ENCODE results near the gene CACNA1I. TPM values are rescaled to one million over a fixed set of nuclear protein-coding genes. Genes with fewer than 3 reads are reported as not detected.

Gene CACNA1I
- total and polyA plus RNA-seq, 7 experiments from 2014 or later: 0.40 to 51.2 (median 22.0) TPM

DNA sequence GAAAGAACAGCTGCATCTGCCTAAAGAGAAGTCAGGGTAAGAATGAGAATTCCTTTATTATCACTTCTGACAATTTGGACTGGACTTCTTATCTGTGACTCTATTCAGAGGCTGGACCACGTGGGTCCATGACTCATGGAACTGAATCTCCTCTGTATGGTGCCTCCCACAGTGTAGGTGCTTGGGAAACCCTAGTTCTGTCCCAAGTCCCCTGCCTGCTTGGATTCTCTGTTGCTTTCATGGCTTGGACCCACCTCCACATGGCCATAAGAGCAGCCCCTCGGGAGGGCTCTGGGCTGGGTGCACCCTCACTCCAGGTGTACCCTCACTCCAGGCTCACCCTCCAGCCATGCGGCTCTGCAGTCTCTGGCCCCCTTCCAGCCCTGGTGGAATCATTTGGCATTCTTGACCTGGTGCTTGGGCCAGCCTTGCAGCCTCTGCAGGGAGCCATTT, 153.4 kb downstream of the CACNA1I start:
- no peaks in the 10 kb centered on the region for H3K4me1 ChIP-seq (ENCODE audit: control insufficient read depth in 2 of 2, insufficient read depth in 2 of 2, low read length in 2 of 2)
- H3K4me3 Mint-ChIP-seq: no peak overlapping the region
- ATAC-seq (no peak), DNase-seq (no peak)
- H3K27me3 Mint-ChIP-seq: peaks cover 0 to 17% (median 0%) of the 10 kb centered on the region in 5 donors
- no peaks in the 10 kb centered on the region for H3K27me3 ChIP-seq (ENCODE audit: control insufficient read depth in 2 of 2, insufficient read depth in 2 of 2, low read length in 2 of 2)
- H3K36me3 ChIP-seq (ENCODE audit: control insufficient read depth in 2 of 3, insufficient read depth in 3 of 3, low read length in 3 of 3): no peaks in the 10 kb centered on the region
- no peak overlapping the region for H3K27ac Mint-ChIP-seq
- ChIA-PET POLR2A (interaction anchor here (0.7 kb wide), 1 partner anchor 716 kb away, joined by 3 read pairs; no protein-coding TSS in a partner anchor), CTCF (no interaction called here)
- H3K4me3 ChIP-seq (ENCODE audit: low read length): no peak overlapping the region
- peaks cover 0 to 11% (median 0%) of the 10 kb centered on the region in 7 donors for H3K4me1 Mint-ChIP-seq
- peaks cover 0 to 7% (median 0%) of the 10 kb centered on the region in 11 donors for H3K9me3 Mint-ChIP-seq
- intact Hi-C loops (cut with micrococcal nuclease): no loop called here
- no peaks in the 10 kb centered on the region for H3K9me3 ChIP-seq (ENCODE audit: control insufficient read depth in 2 of 3, low read length in 3 of 3)
- H3K36me3 Mint-ChIP-seq: no peaks in the 10 kb centered on the region
- no peak overlapping the region for H3K27ac ChIP-seq (ENCODE audit: low read depth, low read length)

GRCh38 chr22:39724390-39724789, 153.8 kb downstream of the CACNA1I start:
- intact Hi-C loops (cut with micrococcal nuclease): no loop called here
- Histone ChIP-seq H3K4me1 (ENCODE audit: control insufficient read depth in 2 of 2, insufficient read depth in 2 of 2, low read length in 2 of 2) (no peaks in the 10 kb centered on the region), H3K9me3 (ENCODE audit: control insufficient read depth in 2 of 3, low read length in 3 of 3) (no peaks in the 10 kb centered on the region), H3K4me3 (ENCODE audit: low read length) (no peak overlapping the region), H3K27ac (ENCODE audit: low read depth, low read length) (no peak overlapping the region), H3K36me3 (ENCODE audit: control insufficient read depth in 2 of 3, insufficient read depth in 3 of 3, low read length in 3 of 3) (no peaks in the 10 kb centered on the region), H3K27me3 (ENCODE audit: control insufficient read depth in 2 of 2, insufficient read depth in 2 of 2, low read length in 2 of 2) (no peaks in the 10 kb centered on the region)
- no peak for DNase-seq
- ChIA-PET POLR2A (no interaction called here), CTCF (no interaction called here)
- H3K27ac Mint-ChIP-seq: no peak overlapping the region
- peaks cover 0 to 8% (median 0%) of the 10 kb centered on the region in 7 donors for H3K4me1 Mint-ChIP-seq
- no peak overlapping the region for H3K4me3 Mint-ChIP-seq
- peaks cover 0 to 7% (median 0%) of the 10 kb centered on the region in 11 donors for H3K9me3 Mint-ChIP-seq
- peaks cover 0 to 17% (median 0%) of the 10 kb centered on the region in 5 donors for H3K27me3 Mint-ChIP-seq
- ATAC-seq: no peak
- H3K36me3 Mint-ChIP-seq: no peaks in the 10 kb centered on the region

DNA sequence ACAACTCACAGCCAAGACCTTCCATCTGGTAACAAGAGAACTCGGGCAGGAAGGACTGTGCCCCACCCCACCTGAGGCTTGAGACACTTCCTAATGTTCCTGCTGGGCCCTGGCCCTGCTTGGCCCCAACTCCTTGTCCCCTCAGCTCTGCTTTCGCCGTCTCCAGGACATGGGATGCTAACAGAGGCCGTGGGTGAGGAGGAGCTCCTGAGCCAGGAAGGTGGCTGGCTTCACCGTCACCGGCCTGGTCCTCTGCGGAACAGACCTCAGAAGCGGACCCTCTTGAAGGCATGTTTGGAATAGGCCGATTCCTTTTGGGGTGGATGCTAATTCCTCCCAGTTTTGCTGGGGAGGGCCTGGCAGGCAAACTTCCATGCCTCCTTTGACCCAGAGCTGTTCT, 154.3 kb downstream of the CACNA1I start:
- H3K27me3 Mint-ChIP-seq: peaks cover 0 to 17% (median 0%) of the 10 kb centered on the region in 5 donors
- H3K9me3 ChIP-seq (ENCODE audit: control insufficient read depth in 2 of 3, low read length in 3 of 3): no peaks in the 10 kb centered on the region
- no peak overlapping the region for H3K4me3 Mint-ChIP-seq
- H3K4me1 ChIP-seq (ENCODE audit: control insufficient read depth in 2 of 2, insufficient read depth in 2 of 2, low read length in 2 of 2): no peaks in the 10 kb centered on the region
- peaks cover 0 to 7% (median 0%) of the 10 kb centered on the region in 11 donors for H3K9me3 Mint-ChIP-seq
- H3K36me3 ChIP-seq (ENCODE audit: control insufficient read depth in 2 of 3, insufficient read depth in 3 of 3, low read length in 3 of 3): no peaks in the 10 kb centered on the region
- POLR2A ChIA-PET: no interaction called here
- no peaks in the 10 kb centered on the region for H3K27me3 ChIP-seq (ENCODE audit: control insufficient read depth in 2 of 2, insufficient read depth in 2 of 2, low read length in 2 of 2)
- no peak overlapping the region for H3K4me3 ChIP-seq (ENCODE audit: low read length)
- peaks cover 0 to 8% (median 0%) of the 10 kb centered on the region in 7 donors for H3K4me1 Mint-ChIP-seq
- DNase-seq: no peak
- H3K27ac ChIP-seq (ENCODE audit: low read depth, low read length): no peak overlapping the region
- intact Hi-C loops (cut with micrococcal nuclease): no loop called here
- no peaks in the 10 kb centered on the region for H3K36me3 Mint-ChIP-seq
- no peak for ATAC-seq
- no peak overlapping the region for H3K27ac Mint-ChIP-seq
- CTCF ChIA-PET: no interaction called here

GRCh38 chr22:39725351-39726035, 154.9 kb downstream of the CACNA1I start:
- Histone ChIP-seq H3K4me1 (ENCODE audit: control insufficient read depth in 2 of 2, insufficient read depth in 2 of 2, low read length in 2 of 2) (no peaks in the 10 kb centered on the region), H3K27ac (ENCODE audit: low read depth, low read length) (no peak overlapping the region), H3K4me3 (ENCODE audit: low read length) (no peak overlapping the region), H3K36me3 (ENCODE audit: control insufficient read depth in 2 of 3, insufficient read depth in 3 of 3, low read length in 3 of 3) (no peaks in the 10 kb centered on the region), H3K9me3 (ENCODE audit: control insufficient read depth in 2 of 3, low read length in 3 of 3) (no peaks in the 10 kb centered on the region), H3K27me3 (ENCODE audit: control insufficient read depth in 2 of 2, insufficient read depth in 2 of 2, low read length in 2 of 2) (no peaks in the 10 kb centered on the region)
- H3K4me1 Mint-ChIP-seq: peaks cover 0 to 8% (median 0%) of the 10 kb centered on the region in 7 donors
- no peak for DNase-seq
- no peak overlapping the region for H3K4me3 Mint-ChIP-seq
- peaks cover 0 to 7% (median 0%) of the 10 kb centered on the region in 11 donors for H3K9me3 Mint-ChIP-seq
- H3K27ac Mint-ChIP-seq: no peak overlapping the region
- CTCF ChIA-PET: no interaction called here
- ATAC-seq: no peak
- intact Hi-C loops (cut with micrococcal nuclease): no loop called here
- peaks cover 0 to 17% (median 0%) of the 10 kb centered on the region in 5 donors for H3K27me3 Mint-ChIP-seq
- no peaks in the 10 kb centered on the region for H3K36me3 Mint-ChIP-seq
- POLR2A ChIA-PET: interaction anchor here (0.7 kb wide), 1 partner anchor 76 kb away, joined by 4 read pairs; no protein-coding TSS in a partner anchor

GRCh38 chr22:39727541-39727940, 157.0 kb downstream of the CACNA1I start:
- POLR2A ChIA-PET: no interaction called here
- H3K4me3 Mint-ChIP-seq: no peak overlapping the region
- peaks cover 0 to 17% (median 0%) of the 10 kb centered on the region in 5 donors for H3K27me3 Mint-ChIP-seq

DNA sequence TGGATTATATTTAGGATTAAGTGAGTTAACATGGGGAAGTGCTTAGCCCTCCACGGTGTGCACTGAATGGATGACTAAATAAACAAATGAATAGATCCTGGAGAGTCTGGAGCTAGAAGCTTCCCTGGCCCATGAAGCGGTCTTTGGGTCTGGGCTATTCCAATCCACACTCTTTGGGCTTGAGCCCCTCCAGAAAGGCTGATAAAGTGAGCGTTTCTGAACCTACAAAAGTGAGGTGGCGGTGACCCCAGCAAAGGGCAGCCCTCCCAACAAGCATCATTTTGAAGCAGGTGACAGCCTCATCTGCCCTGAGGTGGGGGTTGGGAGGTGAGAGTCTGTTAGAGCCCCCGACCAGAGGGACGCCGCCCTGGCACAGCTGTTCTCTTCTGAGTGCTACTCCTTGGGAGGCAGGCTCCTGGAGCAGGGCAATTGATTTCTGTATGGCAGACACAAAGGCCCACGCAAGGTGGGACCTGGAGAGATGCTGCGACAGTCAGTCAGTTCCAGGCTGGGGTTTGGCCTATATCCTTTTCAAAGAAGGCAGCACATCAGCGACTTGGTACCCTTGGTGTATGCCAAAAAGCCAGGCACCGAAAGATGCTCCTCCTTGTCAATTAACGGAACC, 157.8 kb downstream of the CACNA1I start:
- no peak overlapping the region for H3K4me3 ChIP-seq (ENCODE audit: low read length)
- ATAC-seq (no peak), DNase-seq (peak in 1 of 9 donors; percentile 6)
- Mint-ChIP-seq H3K27ac (no peak overlapping the region), H3K36me3 (no peaks in the 10 kb centered on the region), H3K4me1 (no peaks in the 10 kb centered on the region), H3K27me3 (peaks cover 0 to 22% (median 0%) of the 10 kb centered on the region in 5 donors), H3K4me3 (no peak overlapping the region), H3K9me3 (no peaks in the 10 kb centered on the region)
- H3K27ac ChIP-seq (ENCODE audit: low read depth, low read length): no peak overlapping the region
- H3K9me3 ChIP-seq (ENCODE audit: control insufficient read depth in 2 of 3, low read length in 3 of 3): no peaks in the 10 kb centered on the region
- H3K27me3 ChIP-seq (ENCODE audit: control insufficient read depth in 2 of 2, insufficient read depth in 2 of 2, low read length in 2 of 2): no peaks in the 10 kb centered on the region
- POLR2A ChIA-PET: no interaction called here
- no peaks in the 10 kb centered on the region for H3K4me1 ChIP-seq (ENCODE audit: control insufficient read depth in 2 of 2, insufficient read depth in 2 of 2, low read length in 2 of 2)
- no peaks in the 10 kb centered on the region for H3K36me3 ChIP-seq (ENCODE audit: control insufficient read depth in 2 of 3, insufficient read depth in 3 of 3, low read length in 3 of 3)
- CTCF ChIA-PET: no interaction called here
- intact Hi-C loops (cut with micrococcal nuclease): no loop called here

More at GRCh38 chr22:39727541-39727940, 157.0 kb downstream of the CACNA1I start:
- Mint-ChIP-seq H3K27ac (no peak overlapping the region), H3K9me3 (peaks cover 0 to 5% (median 0%) of the 10 kb centered on the region in 11 donors), H3K4me1 (peaks cover 0 to 5% (median 0%) of the 10 kb centered on the region in 7 donors), H3K36me3 (no peaks in the 10 kb centered on the region)
- CTCF ChIA-PET: no interaction called here
- no peaks in the 10 kb centered on the region for H3K36me3 ChIP-seq (ENCODE audit: control insufficient read depth in 2 of 3, insufficient read depth in 3 of 3, low read length in 3 of 3)
- no peaks in the 10 kb centered on the region for H3K27me3 ChIP-seq (ENCODE audit: control insufficient read depth in 2 of 2, insufficient read depth in 2 of 2, low read length in 2 of 2)
- intact Hi-C loops (cut with micrococcal nuclease): no loop called here
- no peak overlapping the region for H3K27ac ChIP-seq (ENCODE audit: low read depth, low read length)
- no peaks in the 10 kb centered on the region for H3K4me1 ChIP-seq (ENCODE audit: control insufficient read depth in 2 of 2, insufficient read depth in 2 of 2, low read length in 2 of 2)
- ATAC-seq: no peak
- peak in 1 of 9 donors; percentile 8 for DNase-seq
- no peak overlapping the region for H3K4me3 ChIP-seq (ENCODE audit: low read length)
- H3K9me3 ChIP-seq (ENCODE audit: control insufficient read depth in 2 of 3, low read length in 3 of 3): no peaks in the 10 kb centered on the region

Measured in naive thymus-derived CD4-positive, alpha-beta T cell (primary cell).